Measurements from ENCODE around the gene ZNF746.

The ZNF746 gene

GRCh38 chr7:149427096-149427680, 70.4 kb downstream of the ZNF746 start:
- DNase-seq (ENCODE audit: low read depth) = no peak

- no peak for DNase-seq (ENCODE audit: low read depth)
Observed at GRCh38 chr7:149423449-149424110, 74.0 kb downstream of the ZNF746 start.

GRCh38 chr7:149422914-149423301, 74.7 kb downstream of the ZNF746 start:
- no peak for DNase-seq (ENCODE audit: low read depth)

Data from fibroblast of gingiva (primary cell).